GM19035 (cell line): ENCODE results near the gene CIBAR2.
"Not testable (repeated sequence)": the region's sequence is repeated elsewhere in the genome, so short reads cannot be mapped to it uniquely, and the experiment has no call there.

Experiments used
- ATAC-seq: cut with Tn5 transposase; IDR thresholded peaks from one replicate; pipeline ENCODE4 v1.9.1; 2021; ENCODE audit not compliant: unreplicated experiment

Gene CIBAR2

GRCh38 chr16:85128079-85128837, 16.0 kb upstream of the CIBAR2 start:
- no peak for ATAC-seq

GRCh38 chr16:85127379-85127723, 15.1 kb upstream of the CIBAR2 start:
- ATAC-seq: no peak

- ATAC-seq: no peak
Observed at GRCh38 chr16:85126705-85127378, 14.6 kb upstream of the CIBAR2 start.

GRCh38 chr16:85126394-85126704, 14.1 kb upstream of the CIBAR2 start:
- no peak for ATAC-seq

GRCh38 chr16:85125570-85126393, 13.5 kb upstream of the CIBAR2 start:
- ATAC-seq: no peak

GRCh38 chr16:85124636-85125346, 12.5 kb upstream of the CIBAR2 start:
- ATAC-seq: no peak

GRCh38 chr16:85123891-85124635, 11.8 kb upstream of the CIBAR2 start:
- ATAC-seq: no peak

- ATAC-seq: not testable (repeated sequence)
Observed at GRCh38 chr16:85123441-85123840, 11.2 kb upstream of the CIBAR2 start.

- ATAC-seq: no peak
Observed at GRCh38 chr16:85120006-85120340, 7.7 kb upstream of the CIBAR2 start.

GRCh38 chr16:85117418-85117817, 5.1 kb upstream of the CIBAR2 start:
- ATAC-seq: no peak

- ATAC-seq: no peak
Observed at GRCh38 chr16:85114909-85115567, 2.8 kb upstream of the CIBAR2 start.

- ATAC-seq: no peak
Observed at GRCh38 chr16:85113913-85114312, 1.6 kb upstream of the CIBAR2 start.

- no peak for ATAC-seq
Observed at GRCh38 chr16:85113168-85113733, 979 bp upstream of the CIBAR2 start.

GRCh38 chr16:85111184-85111583, 1.1 kb downstream of the CIBAR2 start:
- no peak for ATAC-seq

- no peak for ATAC-seq
Observed at GRCh38 chr16:85110105-85110504, 2.2 kb downstream of the CIBAR2 start.

- no peak for ATAC-seq
Observed at GRCh38 chr16:85107532-85107931, 4.7 kb downstream of the CIBAR2 start.

GRCh38 chr16:85107083-85107482, 5.2 kb downstream of the CIBAR2 start:
- no peak for ATAC-seq

GRCh38 chr16:85105475-85105874, 6.8 kb downstream of the CIBAR2 start:
- ATAC-seq: no peak

GRCh38 chr16:85104821-85105391, 7.4 kb downstream of the CIBAR2 start:
- no peak for ATAC-seq

GRCh38 chr16:85104147-85104546, 8.1 kb downstream of the CIBAR2 start:
- no peak for ATAC-seq
